HUDEP-2 (cell line): Measurements from ENCODE around the gene COL6A1.

Experiments used
- DNase-seq, 76 experiments: peaks; one replicate each; lab custom pipeline; 2025; ENCODE audit not compliant: unreplicated experiment in 76 of 76; lab: John Stamatoyannopoulos, UW

COL6A1 gene

DNA sequence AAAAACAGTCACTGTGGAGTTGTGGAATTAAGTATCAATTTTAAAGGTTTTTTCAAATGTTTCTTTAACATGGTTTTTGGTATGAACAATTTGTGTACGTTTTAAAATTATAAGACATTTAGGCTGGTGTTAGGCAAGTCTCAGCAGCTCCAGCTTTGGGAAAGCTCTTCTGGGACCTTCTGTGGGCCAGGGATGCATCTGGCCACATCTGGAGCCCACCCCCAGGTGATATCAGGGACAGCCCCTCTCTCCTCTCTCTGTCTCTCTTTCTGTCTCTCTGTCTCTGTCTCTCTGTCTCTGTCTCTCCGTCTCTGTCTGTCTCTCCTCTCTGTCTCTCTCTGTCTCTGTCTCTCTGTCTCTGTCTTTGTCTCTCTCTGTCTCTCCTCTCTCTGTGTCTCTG is 1.3 kb upstream of the COL6A1 start:
- no peak for DNase-seq

DNA sequence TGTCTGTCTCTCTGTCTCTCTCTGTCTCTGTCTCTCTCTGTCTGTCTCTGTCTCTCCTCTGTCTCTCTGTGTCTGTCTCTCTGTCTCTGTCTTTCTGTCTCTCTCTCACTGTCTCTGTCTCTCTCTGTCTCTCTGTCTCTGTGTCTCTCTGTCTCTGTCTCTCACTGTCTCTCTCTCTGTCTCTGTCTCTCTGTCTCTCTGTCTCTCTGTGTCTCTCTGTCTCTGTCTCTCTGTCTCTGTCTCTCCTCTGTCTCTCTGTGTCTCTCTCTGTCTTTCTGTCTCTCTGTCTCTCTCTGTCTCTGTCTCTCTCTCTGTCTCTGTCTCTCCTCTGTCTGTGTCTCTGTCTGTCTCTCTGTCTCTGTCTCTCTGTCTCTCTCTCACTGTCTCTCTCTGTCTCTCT is 873 bp upstream of the COL6A1 start:
- DNase-seq: no peak

GRCh38 chr21:45982092-45982757 is 655 bp downstream of the COL6A1 start:
- peak in 1 of 76 experiments; percentile 23 for DNase-seq

DNA sequence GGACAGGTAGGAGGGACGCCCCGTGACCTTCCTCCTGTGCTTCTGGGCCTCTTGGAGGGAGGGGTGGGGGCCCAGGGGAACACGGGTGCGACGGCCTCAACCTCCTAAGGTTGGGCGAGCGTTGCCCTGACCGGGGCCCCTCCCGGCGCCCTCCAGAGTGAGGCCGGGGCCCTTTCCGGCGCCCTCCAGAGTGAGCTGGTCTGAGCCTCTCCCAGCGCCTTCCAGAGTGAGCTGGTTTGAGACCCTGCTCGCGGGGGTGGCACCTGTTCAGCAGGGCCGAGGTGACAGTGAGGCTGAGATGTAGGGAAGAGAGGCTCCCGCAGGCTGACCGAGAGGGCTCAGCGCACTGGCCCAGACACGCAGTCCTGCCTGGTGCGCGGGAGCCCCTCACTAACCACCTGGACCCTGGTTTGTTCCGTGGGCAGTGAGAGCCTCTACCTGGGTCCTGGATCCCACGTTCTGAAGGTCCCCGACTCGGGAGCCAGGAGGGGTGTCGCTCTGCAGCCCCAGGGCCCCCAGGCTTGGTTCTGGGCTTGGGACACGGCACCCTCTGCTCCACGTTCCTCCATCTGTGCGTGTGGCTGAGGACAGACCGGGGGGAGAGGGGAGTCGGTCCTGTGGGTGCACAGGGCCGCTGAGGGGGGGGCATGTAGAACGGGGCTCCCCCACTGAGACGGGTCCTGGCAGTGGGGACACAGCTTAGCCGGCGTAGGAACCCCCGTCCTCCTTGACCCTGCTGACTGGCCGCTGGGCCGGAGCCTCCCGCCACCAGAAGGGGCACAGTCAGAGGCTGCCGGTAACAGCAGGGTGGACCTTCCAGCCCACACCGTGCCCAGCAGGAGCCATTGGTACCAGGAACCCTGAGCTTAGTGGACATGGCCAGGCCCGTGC is 1.4 kb downstream of the COL6A1 start:
- no peak for DNase-seq

DNA sequence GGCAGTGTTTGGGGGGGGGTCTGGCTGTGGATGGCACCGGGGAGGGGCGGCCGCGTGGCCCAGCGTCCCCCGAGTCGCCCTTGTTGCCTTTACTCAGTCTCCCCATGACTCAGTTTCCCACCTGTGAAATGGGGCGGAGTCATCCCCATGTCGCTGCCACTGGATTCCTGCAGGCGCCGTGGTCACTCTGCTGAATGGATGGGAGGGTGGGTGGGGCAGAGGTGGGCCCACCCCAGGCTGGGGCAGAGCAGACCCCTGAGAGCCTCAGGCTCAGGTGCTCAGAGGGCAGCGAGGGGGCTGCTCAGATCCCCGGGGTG is 2.0 kb downstream of the COL6A1 start:
- DNase-seq: no peak

GRCh38 chr21:45983981-45984551 is 2.5 kb downstream of the COL6A1 start:
- no peak for DNase-seq

GRCh38 chr21:45984584-45985095 is 3.1 kb downstream of the COL6A1 start:
- DNase-seq: no peak

GRCh38 chr21:45985471-45986315 is 4.1 kb downstream of the COL6A1 start:
- no peak for DNase-seq

DNA sequence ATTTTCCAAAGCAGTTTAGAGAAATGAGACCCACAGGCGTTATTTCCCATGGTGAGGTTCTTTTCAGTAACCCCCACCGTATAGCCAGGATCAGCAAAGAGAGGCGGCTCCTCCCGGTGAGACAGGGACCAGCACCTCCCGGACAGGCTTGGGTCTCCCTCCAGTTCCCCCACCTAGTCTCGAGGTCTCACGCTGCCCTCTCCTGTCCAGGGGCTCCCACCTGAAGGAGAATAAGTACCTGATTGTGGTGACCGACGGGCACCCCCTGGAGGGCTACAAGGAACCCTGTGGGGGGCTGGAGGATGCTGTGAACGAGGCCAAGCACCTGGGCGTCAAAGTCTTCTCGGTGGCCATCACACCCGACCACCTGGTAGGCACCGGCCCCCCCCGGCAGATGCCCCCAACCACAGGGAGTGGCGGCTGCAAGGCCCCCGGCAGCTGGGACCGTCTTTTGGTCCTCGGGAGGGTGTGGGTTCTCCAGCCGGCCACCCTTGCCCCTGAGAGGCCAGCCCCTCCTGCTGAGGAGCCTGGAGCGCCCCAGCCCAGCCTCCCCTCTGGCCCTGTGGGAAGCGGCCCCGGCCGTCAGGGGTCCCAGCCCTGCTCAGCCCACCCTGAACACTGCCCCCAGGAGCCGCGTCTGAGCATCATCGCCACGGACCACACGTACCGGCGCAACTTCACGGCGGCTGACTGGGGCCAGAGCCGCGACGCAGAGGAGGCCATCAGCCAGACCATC is 4.9 kb downstream of the COL6A1 start:
- DNase-seq: no peak

- DNase-seq: no peak
Observed at GRCh38 chr21:45987121-45987711, 5.6 kb downstream of the COL6A1 start.

- no peak for DNase-seq
Observed at GRCh38 chr21:45988366-45989347, 7.1 kb downstream of the COL6A1 start.

- DNase-seq: no peak
Observed at GRCh38 chr21:45989355-45990048, 7.9 kb downstream of the COL6A1 start.

DNA sequence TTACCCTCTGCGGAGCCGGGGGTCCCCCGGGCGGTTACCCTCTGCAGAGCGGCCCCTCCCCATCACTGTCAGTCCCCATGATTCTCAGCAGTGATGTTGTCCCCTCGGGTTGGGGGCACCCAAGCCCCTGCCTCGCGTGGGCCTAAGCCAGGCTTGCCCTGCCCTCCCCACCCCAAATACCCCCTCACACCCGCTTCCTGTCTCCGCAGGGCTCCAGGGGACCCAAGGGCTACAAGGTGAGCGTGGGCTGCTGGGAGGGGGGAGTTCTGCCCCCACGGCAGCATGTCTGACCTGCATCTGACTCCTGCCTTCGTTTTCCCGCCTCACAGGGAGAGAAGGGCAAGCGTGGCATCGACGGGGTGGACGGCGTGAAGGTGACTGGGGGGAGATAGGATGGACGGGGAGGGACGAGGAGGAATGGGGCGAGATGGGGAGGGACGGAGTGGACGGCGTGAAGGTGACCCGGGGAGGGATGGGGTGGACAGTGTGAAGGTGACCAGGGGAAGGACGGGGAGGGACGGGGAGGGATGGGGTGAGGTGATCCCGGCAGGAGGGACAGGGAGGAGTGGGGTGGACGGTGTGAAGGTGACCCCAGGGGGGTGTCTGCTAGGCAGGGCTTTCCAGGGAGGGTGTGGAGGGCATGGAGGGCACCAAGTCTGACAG is 8.6 kb downstream of the COL6A1 start:
- no peak for DNase-seq

- DNase-seq: no peak
Observed at GRCh38 chr21:45990741-45991605, 9.4 kb downstream of the COL6A1 start.

DNA sequence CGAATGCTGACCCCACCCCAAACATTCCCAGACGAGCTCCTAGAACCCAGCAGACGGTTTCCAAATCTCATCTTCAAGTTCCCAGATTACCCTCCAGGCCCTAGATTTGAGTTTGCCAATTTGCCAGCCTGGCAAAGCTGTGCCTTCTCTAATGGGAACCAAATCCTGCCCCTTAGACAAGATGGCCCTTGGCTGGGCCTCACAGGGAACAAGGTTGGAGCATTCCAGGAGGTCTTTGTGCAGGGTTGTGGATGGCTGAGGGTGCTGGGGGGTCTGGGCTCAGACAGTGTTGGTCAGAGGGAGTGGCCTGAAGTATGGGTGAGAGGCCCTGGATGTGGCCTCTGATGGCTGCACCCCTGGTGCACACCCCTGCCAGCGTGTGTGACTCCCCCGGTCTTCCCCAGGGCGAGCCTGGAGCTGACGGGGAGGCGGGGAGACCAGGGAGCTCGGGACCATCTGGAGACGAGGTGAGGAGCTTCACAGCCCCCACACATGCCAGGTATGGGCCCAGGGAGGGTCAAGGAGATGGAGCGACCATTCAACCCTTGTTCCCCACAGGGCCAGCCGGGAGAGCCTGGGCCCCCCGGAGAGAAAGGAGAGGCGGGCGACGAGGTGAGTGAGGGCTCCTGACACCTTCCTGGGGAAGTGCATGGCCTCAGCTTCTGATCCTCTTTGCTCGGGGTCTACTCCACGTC is 10.2 kb downstream of the COL6A1 start:
- no peak for DNase-seq
